Endothelial cell of umbilical vein (primary cell): Measurements from ENCODE around the gene OR56A1. TPM values are rescaled to one million over a fixed set of nuclear protein-coding genes. Genes with fewer than 3 reads are reported as not detected.

Experiments used
- BruUV-seq: library from RNA; stranded (reverse); fragments of 400-500 nt; replicated peaks from 2 replicates; lab custom pipeline; 2021; lab: Mats Ljungman, UMichigan
- CTCF ChIA-PET: fragments of 300-600, 350-600 bp; sonication (Branson Sonifier 250); formaldehyde crosslinking; loops from one replicate; lab custom pipeline; 2021; ENCODE audit warnings: antibody characterized with exemption, inconsistent platforms; lab: Charles Lee
- POLR2A ChIA-PET: fragments of 300-600, 350-600 bp; sonication (Branson Sonifier 250); formaldehyde crosslinking; loops from one replicate; lab custom pipeline; 2021; ENCODE audit warnings: antibody characterized with exemption, inconsistent platforms; lab: Charles Lee
- DNase-seq: peaks from one replicate; pipeline ENCODE4 v3.0.0-alpha.2; 2011; ENCODE audit warnings: low read depth, low spot score
- FAIRE-seq: peaks from 2 replicates; lab custom pipeline; 2011; peaks lifted over from hg19 to GRCh38; lab: Jason Lieb, UNC
- H2AFZ ChIP-seq: 2 replicates; pipeline ENCODE4 v1.6.0; 2012; ENCODE audit warnings: low read depth, low read length, control low read depth, inconsistent platforms
- H3K27ac ChIP-seq: 2 replicates; pipeline ENCODE4 v1.5.1; 2011; ENCODE audit warnings: low read depth, mild to moderate bottlenecking, control low read depth, low read length, moderate library complexity; ENCODE audit not compliant: insufficient read depth
- H3K27me3 ChIP-seq, 2 experiments: 2 replicates each; pipeline versions ENCODE4 v1.6.0 to v1.6.1; 2011; ENCODE audit warnings: low read length in 2 of 2, mixed read lengths in 1 of 2; ENCODE audit not compliant: control insufficient read depth in 2 of 2, insufficient read depth in 2 of 2
- H3K36me3 ChIP-seq, 2 experiments: 2 replicates in 1 of 2; 3 replicates in 1 of 2; pipeline ENCODE4 v1.5.1; 2011; ENCODE audit warnings: low read length in 2 of 2, mild to moderate bottlenecking in 1 of 2, moderate library complexity in 1 of 2; ENCODE audit not compliant: control insufficient read depth in 2 of 2, insufficient read depth in 2 of 2; ENCODE audit errors: extremely low read depth in 1 of 2
- H3K4me1 ChIP-seq: 3 replicates; pipeline ENCODE4 v1.5.1; 2011; ENCODE audit warnings: mild to moderate bottlenecking, low read length; ENCODE audit not compliant: control insufficient read depth, insufficient read depth; ENCODE audit errors: extremely low read depth
- H3K4me2 ChIP-seq: 2 replicates; pipeline ENCODE4 v1.6.1; 2011; ENCODE audit warnings: low read length, control low read depth, mixed read lengths; ENCODE audit not compliant: insufficient read depth
- H3K4me3 ChIP-seq, 3 experiments: fragments of 200-600 bp in 1 of 3; sonication (generic), shearing (Covaris generic) in 1 of 3; replicated peaks in 1 of 3; 2 replicates each; pipeline ENCODE4 v1.5.1; 2011 to 2016; ENCODE audit warnings: control low read depth in 3 of 3, low read length in 3 of 3, mild to moderate bottlenecking in 2 of 3, inconsistent platforms in 1 of 3, low read depth in 1 of 3, moderate library complexity in 1 of 3; ENCODE audit not compliant: insufficient read depth in 1 of 3
- H3K79me2 ChIP-seq: 2 replicates; pipeline ENCODE4 v1.6.0; 2012; ENCODE audit warnings: low read length, inconsistent platforms; ENCODE audit not compliant: control insufficient read depth, insufficient read depth
- H3K9ac ChIP-seq: replicated peaks from 2 replicates; pipeline ENCODE3; 2011; ENCODE audit warnings: low read length, control low read depth; ENCODE audit not compliant: insufficient read depth; ENCODE audit errors: extremely low read depth
- H3K9me1 ChIP-seq: replicated peaks from 3 replicates; pipeline ENCODE4 v1.6.0; 2011; ENCODE audit warnings: mild to moderate bottlenecking, low read length; ENCODE audit not compliant: control insufficient read depth, insufficient read depth; ENCODE audit errors: extremely low read depth
- H3K9me3 ChIP-seq: replicated peaks from 2 replicates; pipeline ENCODE4 v1.5.1; 2012; ENCODE audit warnings: low read length, inconsistent platforms; ENCODE audit not compliant: control insufficient read depth, insufficient read depth
- H4K20me1 ChIP-seq: replicated peaks from 2 replicates; pipeline ENCODE3; 2011; ENCODE audit warnings: mild to moderate bottlenecking, low read length; ENCODE audit not compliant: control insufficient read depth, insufficient read depth; ENCODE audit errors: extremely low read depth
- EZH2 ChIP-seq: IDR thresholded peaks from 2 replicates; pipeline ENCODE4 v1.6.1; 2012; ENCODE audit warnings: borderline replicate concordance, low read depth, mild to moderate bottlenecking, moderate library complexity, low read length, inconsistent platforms; ENCODE audit not compliant: severe bottlenecking
- FOS ChIP-seq: IDR thresholded peaks from 2 replicates; pipeline ENCODE4 v1.6.1; 2011; ENCODE audit warnings: mild to moderate bottlenecking, low read length, moderate library complexity, borderline replicate concordance; ENCODE audit not compliant: insufficient read depth
- GATA2 ChIP-seq: IDR thresholded peaks from 2 replicates; pipeline ENCODE4 v1.7.0; 2011; ENCODE audit warnings: low read depth, mild to moderate bottlenecking, moderate library complexity, mixed read lengths, low read length; ENCODE audit not compliant: insufficient read length, insufficient read depth
- JUN ChIP-seq: IDR thresholded peaks from 2 replicates; pipeline ENCODE4 v1.6.1; 2011; ENCODE audit warnings: borderline replicate concordance, low read depth; ENCODE audit not compliant: insufficient read length, insufficient read depth
- MYC ChIP-seq: IDR thresholded peaks from one replicate; pipeline ENCODE4 v1.6.1; 2011; ENCODE audit warnings: mild to moderate bottlenecking, low read depth, low read length
- POLR2A ChIP-seq: IDR thresholded peaks from 2 replicates; pipeline ENCODE4 v1.6.1; 2012; ENCODE audit warnings: low read depth, mild to moderate bottlenecking, control low read depth, low read length
- POLR2AphosphoS5 ChIP-seq: IDR thresholded peaks from 2 replicates; pipeline ENCODE4 v1.6.1; 2012; ENCODE audit warnings: low read depth, mild to moderate bottlenecking, control low read depth, low read length, moderate library complexity; ENCODE audit not compliant: insufficient read depth
- dilution Hi-C: fragments of 300-500 bp; cut with MboI; formaldehyde crosslinking; loops from one replicate; pipeline ENCODE4 v1.15.0; 2019; ENCODE audit warnings: low sequenced_read_pairs; ENCODE audit not compliant: extremely low pct_ligation_motif_present
- intact Hi-C: fragments of 100-400 bp; cut with micrococcal nuclease; formaldehyde crosslinking; loops from one replicate; pipeline ENCODE4 v1.10.0; 2022
- polyA plus RNA-seq, 4 experiments: library from polyadenylated mRNA; depleted of rRNA in 3 of 4; stranded (reverse) in 3 of 4; unstranded in 1 of 4; fragments of >200 nt; gene quantifications; 2 replicates each; pipeline versions ENCODE4 v1.2.1 to v1.2.3, GENCODE V29; 2011 to 2012; ENCODE audit warnings: missing spikeins in 1 of 4
- total RNA-seq: library from RNA; stranded (reverse); gene quantifications from 2 replicates; pipeline ENCODE4 v1.2.3, GENCODE V29; 2021
- TF ChIP-seq, protein P1 (sequence below): IDR thresholded peaks from 2 replicates; pipeline ENCODE4 v1.6.1; 2011; ENCODE audit not compliant: insufficient read depth, insufficient read length
- TF ChIP-seq, protein P2 (sequence below), 2 donors: IDR thresholded peaks; 1 replicate in 1 of 2; 2 replicates in 1 of 2; pipeline ENCODE4 v1.5.1; 2011; ENCODE audit warnings: low read length in 2 of 2, mild to moderate bottlenecking in 2 of 2, moderate library complexity in 2 of 2, control low read depth in 1 of 2, inconsistent platforms in 1 of 2, low read depth in 1 of 2; ENCODE audit not compliant: insufficient read depth in 1 of 2; ENCODE audit errors: extremely low read depth in 1 of 2

OR56A1 gene
- total and polyA plus RNA-seq, 2 donors (not counting 3 experiments of a cell fraction or from before 2014, with no cell fraction given): not detected

DNA sequence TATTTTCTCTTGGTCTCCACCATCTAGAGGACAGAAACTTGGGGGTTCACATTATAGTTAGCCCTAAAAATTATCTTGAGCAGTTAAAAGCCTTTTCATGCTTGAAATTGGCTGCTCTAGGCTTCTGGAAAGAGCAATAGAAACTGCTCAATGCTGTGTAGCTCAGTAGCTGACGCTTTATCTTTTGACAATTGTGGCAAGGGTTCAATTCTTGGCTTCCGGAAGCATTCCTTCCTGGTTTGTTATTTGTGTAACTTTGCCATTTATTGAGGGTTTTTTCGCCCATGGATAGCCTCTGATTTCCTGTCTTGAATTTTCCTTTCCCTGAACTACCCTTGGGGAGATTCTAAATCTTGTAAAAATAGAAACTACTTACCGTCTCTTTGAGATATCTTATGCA lies 10.3 kb upstream of the OR56A1 start:
- Histone ChIP-seq H3K79me2 (no peaks in the 10 kb centered on the region), H3K9ac (no peak overlapping the region), H2AFZ (no peak overlapping the region), H3K4me3 (no peak overlapping the region), H4K20me1 (no peaks in the 10 kb centered on the region), H3K4me1 (peaks cover 4% of the 10 kb centered on the region), H3K9me3 (no peaks in the 10 kb centered on the region), H3K36me3 (no peaks in the 10 kb centered on the region), H3K4me2 (no peak overlapping the region), H3K27ac (no peak overlapping the region), H3K27me3 (no peaks in the 10 kb centered on the region), H3K9me1 (no peaks in the 10 kb centered on the region)
- POLR2A ChIA-PET: no interaction called here
- BruUV-seq: no TSS peak
- CTCF ChIA-PET: interaction anchor here (1.0 to 1.4 kb wide), 7 partner anchors 12 to 322 kb away, joined by 3 read pairs; no protein-coding TSS in a partner anchor
- DNase-seq (peak; percentile 29), FAIRE-seq (peak; percentile 33)
- dilution Hi-C loops: no loop called here
- TF ChIP-seq MYC (no peak), FOS (no peak), JUN (no peak), EZH2 (no peak), GATA2 (no peak), POLR2A (no peak), POLR2AphosphoS5 (no peak)
- TF ChIP-seq, protein P1, sequence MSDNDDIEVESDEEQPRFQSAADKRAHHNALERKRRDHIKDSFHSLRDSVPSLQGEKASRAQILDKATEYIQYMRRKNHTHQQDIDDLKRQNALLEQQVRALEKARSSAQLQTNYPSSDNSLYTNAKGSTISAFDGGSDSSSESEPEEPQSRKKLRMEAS: no peak
- TF ChIP-seq, protein P2, sequence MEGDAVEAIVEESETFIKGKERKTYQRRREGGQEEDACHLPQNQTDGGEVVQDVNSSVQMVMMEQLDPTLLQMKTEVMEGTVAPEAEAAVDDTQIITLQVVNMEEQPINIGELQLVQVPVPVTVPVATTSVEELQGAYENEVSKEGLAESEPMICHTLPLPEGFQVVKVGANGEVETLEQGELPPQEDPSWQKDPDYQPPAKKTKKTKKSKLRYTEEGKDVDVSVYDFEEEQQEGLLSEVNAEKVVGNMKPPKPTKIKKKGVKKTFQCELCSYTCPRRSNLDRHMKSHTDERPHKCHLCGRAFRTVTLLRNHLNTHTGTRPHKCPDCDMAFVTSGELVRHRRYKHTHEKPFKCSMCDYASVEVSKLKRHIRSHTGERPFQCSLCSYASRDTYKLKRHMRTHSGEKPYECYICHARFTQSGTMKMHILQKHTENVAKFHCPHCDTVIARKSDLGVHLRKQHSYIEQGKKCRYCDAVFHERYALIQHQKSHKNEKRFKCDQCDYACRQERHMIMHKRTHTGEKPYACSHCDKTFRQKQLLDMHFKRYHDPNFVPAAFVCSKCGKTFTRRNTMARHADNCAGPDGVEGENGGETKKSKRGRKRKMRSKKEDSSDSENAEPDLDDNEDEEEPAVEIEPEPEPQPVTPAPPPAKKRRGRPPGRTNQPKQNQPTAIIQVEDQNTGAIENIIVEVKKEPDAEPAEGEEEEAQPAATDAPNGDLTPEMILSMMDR (IDR thresholded peaks at IDR 0.05; ENCODE audit: extremely low read depth in 1 of 2, insufficient read depth in 1 of 2, low read depth in 1 of 2, low read length in 2 of 2): no peak
- intact Hi-C loops: no loop called here
